Activated CD4-positive, alpha-beta T cell treated with anti-CD3 and anti-CD28 coated beads for 24 hours (primary cell): Measurements from ENCODE around the gene SCAMP4.

Source experiments
- DNase-seq, 2 donors: peaks; one replicate each; pipeline ENCODE4 v3.0.0-alpha.2; 2020; ENCODE audit warnings: low read depth in 2 of 2

Gene SCAMP4

DNA sequence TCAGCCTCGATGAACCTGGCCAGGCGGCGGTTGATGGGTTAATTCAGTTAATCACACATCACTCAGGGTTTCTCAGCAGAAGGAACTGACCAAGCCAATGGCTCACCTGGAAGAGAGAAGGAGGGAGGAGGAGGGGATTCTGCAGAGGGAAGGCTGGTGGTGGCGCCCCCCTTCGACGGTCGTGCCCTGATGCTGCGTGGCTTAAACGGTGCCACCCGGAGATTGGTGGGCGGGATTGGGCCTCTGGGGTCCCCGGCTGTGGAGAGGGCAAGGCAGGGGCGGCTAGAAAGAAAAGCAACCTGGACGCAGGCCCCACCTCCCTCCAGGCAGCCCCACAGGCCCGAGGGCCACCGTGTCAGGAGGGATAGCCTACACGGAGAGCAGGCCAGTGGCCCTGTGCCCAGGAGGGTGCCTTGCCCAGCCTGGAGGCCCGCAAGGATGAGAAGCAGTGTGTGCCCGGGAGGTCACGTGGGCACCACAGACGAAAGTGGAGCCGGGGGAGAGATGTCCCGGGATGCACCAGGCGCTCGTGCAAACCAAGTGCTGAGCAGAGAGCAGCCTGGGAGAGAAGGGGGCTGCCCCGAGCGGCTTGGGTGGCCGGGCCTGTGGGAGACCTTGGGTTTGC, 51.8 kb downstream of the SCAMP4 start:
- no peak for DNase-seq

DNA sequence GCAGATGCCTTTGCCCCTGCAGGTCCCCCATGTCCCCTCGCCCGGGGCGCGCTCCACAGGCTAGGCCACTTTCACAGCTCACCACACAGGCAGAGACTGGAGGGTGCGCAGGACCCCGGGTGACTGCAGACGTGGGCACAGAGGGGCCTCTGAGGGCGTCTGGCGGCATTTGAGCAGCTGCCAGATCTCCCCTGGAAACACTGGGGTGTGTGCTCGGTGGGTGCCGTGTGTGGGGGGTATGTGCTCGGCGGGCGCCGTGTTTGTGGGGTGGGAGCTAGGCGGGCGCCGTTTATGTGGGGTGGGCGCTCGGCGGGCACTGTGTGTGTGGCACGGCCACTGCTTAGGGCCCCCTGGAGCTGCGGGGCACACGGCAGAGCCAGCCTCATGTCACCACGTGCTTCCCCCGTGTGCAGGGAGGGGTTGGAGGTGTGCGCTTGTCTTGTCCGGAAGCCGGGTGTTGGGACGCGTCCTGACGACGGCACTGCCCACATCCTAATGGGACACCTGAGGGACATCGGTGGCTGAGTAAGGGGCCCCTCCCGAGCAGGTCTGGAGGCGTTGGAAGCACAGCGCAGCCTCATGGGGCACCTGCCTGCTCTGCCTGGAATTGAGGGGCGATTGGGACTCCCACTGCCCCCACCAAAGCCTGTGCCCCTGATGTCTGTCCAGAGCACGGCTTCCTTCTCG, 52.5 kb downstream of the SCAMP4 start:
- DNase-seq: no peak

DNA sequence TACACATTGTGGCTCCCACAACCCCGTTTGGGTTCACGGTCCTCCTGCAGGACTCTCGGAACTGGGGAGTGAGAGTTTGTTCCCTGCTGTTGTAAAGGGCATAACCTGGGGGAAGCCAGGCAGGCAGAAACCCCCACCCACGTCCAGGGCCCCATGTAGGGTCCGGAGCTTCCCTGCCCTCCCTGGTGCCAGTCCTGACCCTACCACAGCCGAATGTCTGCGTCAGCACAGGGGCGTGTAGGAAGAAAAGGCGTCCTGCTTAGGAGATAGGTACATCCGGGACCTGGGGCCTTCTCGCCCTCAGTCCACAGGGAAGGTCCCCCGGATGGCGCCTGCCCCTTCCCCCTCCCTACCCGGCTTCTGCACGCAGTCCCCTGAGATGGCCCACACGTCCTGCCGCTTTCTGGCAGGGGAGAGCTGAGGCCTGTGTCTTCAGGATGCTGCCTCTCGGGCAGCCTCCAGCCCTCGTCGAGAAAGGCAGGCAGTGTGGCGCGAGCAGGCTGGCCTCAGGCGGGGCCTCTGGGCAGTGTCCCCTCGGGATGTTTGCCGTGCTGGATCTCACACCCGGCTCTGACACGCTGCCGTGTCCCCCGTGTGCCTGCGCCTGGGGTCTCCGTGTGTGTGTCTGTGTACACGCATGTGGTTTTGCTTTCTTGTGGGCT, 54.9 kb downstream of the SCAMP4 start:
- no peak for DNase-seq

DNA sequence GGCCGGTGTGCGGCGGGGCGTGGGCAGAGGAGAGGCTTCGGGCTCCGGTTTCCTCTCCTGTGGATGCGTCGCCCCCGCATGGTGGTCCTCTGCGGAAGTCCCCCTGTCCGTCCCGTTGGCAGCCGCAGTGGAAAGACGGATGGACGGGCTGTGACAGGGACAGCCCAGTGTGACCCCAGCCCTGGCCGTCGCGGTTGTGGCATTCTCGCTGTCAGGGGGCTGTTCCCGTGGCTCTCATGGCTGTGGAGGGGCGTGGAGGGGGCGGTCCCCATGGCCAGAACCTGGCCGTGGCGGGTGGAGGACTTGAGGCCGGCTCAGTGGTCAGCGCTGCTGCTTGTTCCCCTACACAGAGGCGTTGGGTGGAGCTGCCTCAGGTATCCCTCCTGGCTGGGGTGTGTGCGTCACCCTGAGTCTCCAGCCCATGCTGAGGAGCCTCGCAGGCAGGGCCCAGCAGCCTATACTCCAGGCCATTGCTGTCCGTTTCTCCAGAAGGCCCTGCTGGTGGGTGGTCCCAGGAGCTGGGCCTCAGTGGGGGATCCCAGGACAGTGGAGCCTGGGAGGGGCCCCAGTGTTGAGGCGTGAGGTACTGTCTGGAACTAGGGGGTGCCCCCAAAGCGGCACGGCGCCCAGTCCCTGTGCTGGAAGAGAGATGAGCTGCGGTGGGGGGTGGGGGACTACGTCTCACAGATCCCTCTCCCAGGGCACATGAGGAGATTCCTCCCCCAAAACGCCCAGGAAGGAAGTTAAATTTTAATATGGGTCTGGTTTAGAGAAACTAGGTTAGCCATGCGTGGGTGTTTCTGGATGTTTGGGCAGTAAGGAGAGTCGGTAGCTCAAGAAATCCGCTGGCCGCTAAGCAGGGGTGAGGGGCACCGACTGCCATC, 56.0 kb downstream of the SCAMP4 start:
- DNase-seq: no peak

DNA sequence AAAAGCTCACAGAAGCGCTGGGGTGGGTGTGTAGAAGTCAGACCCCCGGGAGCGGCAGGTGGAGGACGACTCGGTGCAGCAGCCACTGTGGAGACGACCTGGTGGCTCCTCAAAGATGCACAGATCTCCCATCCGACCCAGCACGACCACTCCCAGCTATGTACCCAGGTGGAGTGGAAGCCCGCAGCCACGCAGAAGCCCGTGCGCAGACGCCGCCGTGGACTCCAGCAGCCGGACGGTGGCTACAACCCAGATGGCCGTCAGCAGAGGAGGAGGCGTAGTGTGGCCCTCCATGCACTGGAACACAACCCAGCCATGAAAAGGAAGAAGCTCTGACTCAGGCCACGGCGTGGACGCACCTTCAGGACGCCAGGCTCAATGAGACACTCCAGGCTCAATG, 57.5 kb downstream of the SCAMP4 start:
- no peak for DNase-seq

DNA sequence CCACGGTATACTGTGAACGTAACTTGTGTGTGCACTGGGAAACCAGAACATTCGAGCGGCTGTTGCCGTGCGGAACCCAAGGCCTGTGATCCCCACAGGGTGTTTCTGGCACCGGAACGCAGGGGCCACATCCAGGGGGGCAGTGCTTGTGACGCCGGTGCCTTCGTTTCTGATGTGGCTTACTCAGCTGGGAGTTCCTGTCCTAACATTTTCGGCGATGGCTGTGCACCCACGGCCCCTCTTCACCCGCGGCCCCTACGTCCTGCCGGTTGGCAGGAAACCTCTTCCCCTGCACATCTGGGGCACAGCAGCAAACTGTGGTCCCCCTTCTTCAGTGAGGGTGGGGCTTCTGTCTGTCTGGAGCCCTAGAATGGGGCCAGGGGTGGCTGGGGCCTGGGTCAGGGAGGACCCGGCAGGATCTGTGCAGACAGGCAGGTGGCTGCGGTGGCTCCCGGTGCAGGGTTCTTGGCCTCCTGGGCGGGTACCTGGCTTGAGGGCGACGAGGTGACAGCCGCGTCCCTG, 61.9 kb downstream of the SCAMP4 start:
- DNase-seq: no peak

DNA sequence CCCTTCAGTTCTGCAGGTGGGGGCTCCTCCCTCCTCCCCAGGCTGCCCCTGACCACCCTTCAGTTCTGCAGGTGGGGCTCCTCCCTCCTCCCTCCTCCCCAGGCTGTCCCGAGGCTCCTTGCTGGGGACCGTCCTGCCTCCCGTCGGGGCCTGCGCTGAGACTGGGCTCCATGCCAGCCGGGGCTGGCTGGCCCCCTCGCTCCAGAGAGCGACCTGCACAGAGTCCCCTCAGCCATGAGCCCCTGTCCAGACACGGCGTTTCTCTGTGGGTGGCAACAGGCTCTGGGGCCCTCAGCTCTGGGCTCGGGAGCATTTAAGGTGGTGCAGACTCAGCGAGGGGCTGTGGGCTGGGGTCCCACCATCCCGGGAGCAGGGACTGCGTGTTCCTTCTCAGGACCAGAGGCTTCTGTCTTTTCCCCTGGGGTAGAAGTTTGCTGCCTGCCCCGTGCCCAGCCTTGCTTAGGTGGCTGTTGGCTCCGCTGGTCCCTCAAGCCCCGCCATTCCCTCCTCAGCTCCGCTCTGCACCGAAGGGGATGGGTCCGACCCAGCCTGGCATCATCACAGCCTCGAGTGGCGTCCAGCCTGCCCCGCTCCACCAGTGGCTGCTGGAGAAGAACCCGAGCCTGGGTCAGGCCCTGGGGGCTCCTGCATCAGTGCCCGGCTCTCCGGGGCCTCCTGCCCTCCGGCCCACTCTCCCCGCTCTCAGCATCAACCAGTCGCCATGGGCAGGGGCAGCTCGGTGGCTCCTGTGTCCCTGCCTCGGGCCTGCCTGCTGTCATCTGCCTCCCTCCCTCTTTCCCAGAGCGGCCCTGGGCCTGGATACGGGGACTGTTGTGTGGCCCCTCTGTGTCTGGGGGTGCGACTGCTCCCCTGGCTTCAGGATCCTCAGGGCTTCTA, 63.3 kb downstream of the SCAMP4 start:
- no peak for DNase-seq

DNA sequence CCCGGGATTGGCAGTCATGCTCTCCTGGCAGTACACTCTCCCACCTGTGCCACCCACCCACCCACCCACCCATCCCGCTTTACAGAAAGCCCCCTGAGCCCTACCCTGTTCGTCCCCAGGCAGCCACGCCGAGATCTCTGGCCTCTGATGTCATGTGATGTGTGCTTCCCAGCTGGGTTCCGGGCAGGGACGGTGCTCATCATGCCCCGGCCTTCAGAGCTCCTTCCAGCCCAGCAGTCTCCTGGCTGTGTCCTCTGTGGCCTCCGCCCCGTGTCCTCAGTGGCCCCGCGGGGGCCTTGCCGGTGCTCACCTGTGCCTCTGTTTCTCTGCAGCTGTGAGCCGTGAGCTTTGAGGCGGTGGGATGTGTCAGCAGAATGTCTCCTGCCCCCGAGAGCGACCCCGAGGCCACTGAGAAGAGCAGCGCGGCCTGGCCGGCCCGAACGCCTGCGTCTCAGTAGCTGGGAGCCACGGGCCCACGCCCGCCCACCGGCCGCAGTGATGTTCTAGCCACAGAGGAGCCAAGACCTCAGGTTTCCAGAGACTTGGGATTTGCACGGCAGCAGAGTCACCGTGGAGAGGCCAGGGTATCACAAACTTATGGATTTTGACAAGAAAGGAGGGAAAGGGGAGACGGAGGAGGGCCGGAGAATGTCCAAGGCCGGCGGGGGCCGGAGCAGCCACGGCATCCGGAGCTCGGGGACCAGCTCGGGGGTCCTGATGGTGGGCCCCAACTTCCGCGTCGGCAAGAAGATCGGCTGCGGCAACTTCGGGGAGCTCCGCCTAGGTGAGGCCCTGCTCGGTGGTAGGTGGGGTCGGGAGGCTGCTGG, 64.2 kb downstream of the SCAMP4 start:
- DNase-seq: no peak

DNA sequence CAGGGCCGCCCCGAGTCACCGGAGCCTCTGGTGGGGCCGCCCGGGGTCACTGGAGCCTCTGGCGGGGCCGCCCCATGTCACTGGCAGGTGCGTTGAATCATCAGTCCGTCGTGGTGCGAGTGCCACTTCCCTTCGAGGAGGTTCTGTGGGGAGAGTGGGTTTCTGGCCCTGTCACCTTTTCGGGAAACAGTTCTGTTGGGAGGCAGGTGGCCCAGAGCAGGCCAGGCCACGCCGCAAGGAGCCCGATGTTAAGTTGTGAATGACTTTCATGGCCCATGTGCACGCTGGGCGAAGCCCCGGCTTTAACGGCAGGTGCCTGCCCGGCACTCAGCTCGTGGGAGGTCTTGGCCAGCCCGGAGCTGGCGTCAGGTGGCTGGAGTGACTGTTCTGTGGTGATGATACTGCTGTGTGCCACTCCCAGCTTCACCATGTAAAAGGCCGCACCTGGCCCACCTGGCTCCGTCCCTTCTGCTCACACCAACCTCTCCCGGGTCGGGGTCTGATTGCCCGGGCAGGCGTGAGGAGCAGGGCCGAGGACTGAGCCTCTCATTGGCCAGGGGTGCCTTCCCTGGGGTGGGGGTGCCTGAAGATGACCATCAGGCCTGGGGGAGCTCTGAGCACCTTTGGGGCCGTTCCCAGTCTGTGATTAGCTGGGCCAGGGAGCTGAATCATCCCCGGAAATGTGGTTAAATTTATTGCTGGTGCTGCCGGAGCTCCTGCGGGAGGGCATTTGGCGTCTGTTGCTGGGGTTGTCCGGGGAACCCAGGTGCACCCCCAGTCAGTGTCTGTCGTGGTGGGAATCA, 65.0 kb downstream of the SCAMP4 start:
- DNase-seq: no peak

DNA sequence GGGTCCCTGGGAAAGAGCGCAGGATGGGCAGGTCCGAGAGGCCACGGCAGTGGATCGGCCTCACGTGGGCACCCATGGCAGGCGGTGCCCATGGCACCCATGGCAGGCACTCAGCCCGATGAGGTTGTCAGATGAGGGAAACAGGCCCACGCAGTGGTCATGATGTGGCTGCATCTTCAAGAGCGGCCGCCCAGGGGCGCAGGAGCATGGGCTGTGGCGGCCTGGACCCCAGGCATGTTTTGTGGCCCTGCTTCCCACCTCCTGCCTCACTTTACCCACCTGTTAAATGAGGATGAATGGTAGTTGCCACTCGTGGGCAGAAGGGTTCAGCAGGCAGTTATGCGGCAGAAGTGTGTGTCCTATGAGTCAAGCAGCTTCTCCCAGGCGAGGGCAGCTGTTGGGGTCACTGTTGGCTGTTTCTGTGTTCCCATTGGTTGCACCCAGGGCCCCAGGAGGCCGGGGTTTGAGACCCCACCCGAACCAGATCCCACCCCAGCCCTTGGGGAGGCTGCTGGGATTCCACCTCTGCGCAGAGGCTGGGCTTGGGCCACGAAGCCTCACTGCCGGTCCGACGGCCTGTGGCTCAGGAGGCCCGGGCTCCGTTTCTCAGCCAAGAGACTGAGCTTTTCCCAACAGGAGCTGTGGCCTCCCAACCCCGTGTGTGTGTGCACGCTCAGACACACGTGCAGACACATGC, 65.8 kb downstream of the SCAMP4 start:
- no peak for DNase-seq

DNA sequence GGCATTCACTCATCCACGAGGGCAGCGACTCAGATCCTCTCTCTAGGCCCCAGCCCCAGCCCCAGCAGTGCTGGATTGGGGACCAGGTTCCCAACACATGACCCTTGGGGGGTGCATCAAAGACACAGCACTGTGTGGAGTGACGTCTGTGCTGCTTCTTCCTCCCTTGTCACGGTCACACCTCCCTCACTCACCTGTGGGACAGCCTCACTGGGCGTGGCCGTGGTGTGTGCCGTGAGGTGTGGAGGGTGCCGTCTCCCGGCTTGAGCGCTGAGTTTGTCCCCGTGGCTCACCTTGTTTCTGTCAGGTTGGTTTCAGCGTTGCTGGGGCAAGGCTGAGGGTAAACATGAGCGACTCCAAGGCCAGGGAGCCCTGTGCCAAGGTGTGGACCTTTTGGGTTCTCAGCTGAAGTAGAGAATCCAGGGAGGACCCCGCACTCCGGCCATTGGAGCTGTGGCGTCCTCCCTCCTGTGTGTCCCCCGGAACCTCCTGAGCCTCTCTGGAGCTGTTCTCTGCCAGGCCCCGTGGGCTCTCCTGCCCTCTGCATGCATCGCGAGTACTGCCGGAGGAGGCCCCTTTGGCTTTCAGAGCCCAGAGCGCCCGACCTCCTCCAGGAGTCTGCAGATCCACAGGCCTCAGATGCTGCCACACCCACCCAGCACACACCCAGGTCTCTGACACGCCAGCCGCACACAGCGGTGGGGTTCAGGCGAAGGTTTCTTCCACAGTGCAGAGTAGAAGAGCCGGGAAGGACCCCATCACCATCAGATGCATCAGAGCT, 69.4 kb downstream of the SCAMP4 start:
- no peak for DNase-seq

DNA sequence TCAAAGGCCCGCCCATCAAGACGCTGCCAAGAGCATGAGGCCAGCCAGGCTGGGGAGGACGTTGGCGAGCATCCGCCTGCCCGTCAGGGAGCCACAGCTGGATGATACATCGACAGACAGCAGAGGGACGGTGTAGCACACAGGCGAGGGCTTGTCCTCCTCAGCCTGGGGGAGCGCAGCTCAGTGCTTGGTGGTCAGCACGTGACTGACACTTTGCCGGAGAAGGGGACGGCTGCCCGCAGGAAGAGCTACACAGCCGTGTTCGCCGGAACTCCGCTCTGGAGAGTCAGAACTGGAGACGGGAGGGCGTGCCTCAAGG, 69.9 kb downstream of the SCAMP4 start:
- no peak for DNase-seq
